OCI-LY1 (cell line): Measurements from ENCODE around the gene PDCL2.

Experiments
- CTCF ChIP-seq: fragments of 200-600 bp; sonication (generic), shearing (Covaris generic); IDR thresholded peaks from 2 replicates; pipeline ENCODE4 v1.5.1; 2017; ENCODE audit warnings: mild to moderate bottlenecking, antibody characterized with exemption, low read length, moderate library complexity, mixed read lengths
- EZH2 ChIP-seq: fragments of 200-600 bp; sonication (generic), shearing (Covaris generic); IDR thresholded peaks from 2 replicates; pipeline ENCODE4 v1.8.0; 2017; ENCODE audit warnings: borderline replicate concordance, mixed run types, mild to moderate bottlenecking, antibody characterized with exemption, low read length, moderate library complexity, mixed read lengths

DNA sequence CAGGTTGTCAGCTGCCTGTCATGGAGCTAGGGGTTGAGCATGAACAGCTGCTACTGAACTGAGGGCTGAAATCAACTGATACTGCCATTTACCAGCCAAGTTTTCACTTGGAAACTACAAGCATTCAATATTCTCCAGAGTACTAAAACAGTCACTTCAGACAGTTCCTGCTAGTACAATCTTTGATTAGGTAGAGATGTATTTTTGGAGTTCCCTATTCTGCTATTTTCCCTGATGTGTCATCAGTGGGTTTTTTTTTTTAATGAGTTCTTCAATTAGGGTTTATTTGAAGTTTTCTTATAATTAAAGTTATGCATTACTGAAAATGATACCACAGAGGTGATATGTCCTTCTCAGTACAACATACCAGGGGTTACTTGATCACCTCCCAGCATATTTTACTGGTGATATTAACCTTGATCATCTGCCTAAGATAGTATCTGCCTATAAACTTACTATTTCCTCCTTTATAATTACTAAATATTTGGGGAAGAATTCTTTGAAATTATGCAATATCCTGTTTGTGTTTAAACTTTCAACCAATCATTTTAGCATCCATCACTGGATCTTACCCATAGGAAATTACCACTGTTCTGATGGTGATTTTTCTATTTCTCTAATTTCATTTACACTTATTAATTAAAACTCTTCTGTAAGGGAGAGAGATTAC is 13.6 kb downstream of the PDCL2 start:
- TF ChIP-seq CTCF = no peak
- no peak for TF ChIP-seq EZH2
